ENCODE results near the gene TAAR5.
"Not testable (repeated sequence)": the region's sequence is repeated elsewhere in the genome, so short reads cannot be mapped to it uniquely, and the experiment has no call there.

TAAR5 gene

GRCh38 chr6:132569170-132569569 is 20.4 kb downstream of the TAAR5 start:
- no peak for DNase-seq

- DNase-seq = no peak
Measured at GRCh38 chr6:132568611-132569010, 20.9 kb downstream of the TAAR5 start.

GRCh38 chr6:132567566-132567965 is 22.0 kb downstream of the TAAR5 start:
- no peak for DNase-seq

GRCh38 chr6:132566404-132566803 is 23.1 kb downstream of the TAAR5 start:
- no peak for DNase-seq

GRCh38 chr6:132560087-132560486 is 29.5 kb downstream of the TAAR5 start:
- not testable (repeated sequence) for DNase-seq

- no peak for DNase-seq
Measured at GRCh38 chr6:132552372-132552771, 37.2 kb downstream of the TAAR5 start, which contains the start of gene TAAR8. Gene TAAR8, plus strand, starts transcription at chr6:132552672. Its CDS starts 21 bp downstream, at chr6:132552693.

GRCh38 chr6:132551214-132551613 is 38.3 kb downstream of the TAAR5 start:
- no peak for DNase-seq

GRCh38 chr6:132548746-132549463 is 40.6 kb downstream of the TAAR5 start:
- DNase-seq = no peak

GRCh38 chr6:132544826-132545225 is 44.7 kb downstream of the TAAR5 start:
- DNase-seq = no peak
